Caco-2 (cell line): ENCODE data around the gene KCNT2. TPM values are rescaled to one million over a fixed set of nuclear protein-coding genes. Genes with fewer than 3 reads are reported as not detected.
"Not testable (repeated sequence)": the region's sequence is repeated elsewhere in the genome, so short reads cannot be mapped to it uniquely, and the experiment has no call there.

ENCODE experiments used
- BruUV-seq: library from RNA; stranded (reverse); fragments of 400-500 nt; replicated peaks from 2 replicates; lab custom pipeline; 2021; lab: Mats Ljungman, UMichigan
- CTCF ChIA-PET: fragments of 300-600 bp; sonication (Branson Sonifier 250); formaldehyde crosslinking; loops from one replicate; lab custom pipeline; 2022; ENCODE audit warnings: antibody characterized with exemption; lab: Charles Lee
- POLR2A ChIA-PET: fragments of 300-600 bp; sonication (Branson Sonifier 250); formaldehyde crosslinking; loops from one replicate; lab custom pipeline; 2022; ENCODE audit warnings: antibody characterized with exemption; lab: Charles Lee
- DNase-seq, 2 experiments: peaks; one replicate each; pipeline versions ENCODE4 v3.0.0 to v3.0.0-alpha.2; 2020 to 2022
- H3K27me3 ChIP-seq: replicated peaks from 2 replicates; pipeline ENCODE4 v1.6.0; 2011; ENCODE audit warnings: low read length; ENCODE audit not compliant: control insufficient read depth, insufficient read depth
- H3K36me3 ChIP-seq: 2 replicates; pipeline ENCODE4 v1.5.1; 2011; ENCODE audit warnings: low read length; ENCODE audit not compliant: control insufficient read depth, insufficient read depth
- H3K4me1 ChIP-seq: fragments of 250-450 bp; sonication (Bioruptor Pico); 2 replicates; pipeline ENCODE4 v1.5.1; 2020; ENCODE audit warnings: mild to moderate bottlenecking
- H3K4me3 ChIP-seq: 2 replicates; pipeline ENCODE4 v1.5.1; 2011; ENCODE audit warnings: low read depth, mild to moderate bottlenecking, control low read depth, low read length
- H3K9me3 ChIP-seq: fragments of 250-450 bp; sonication (Bioruptor Pico); 2 replicates; pipeline ENCODE4 v1.5.1; 2020; ENCODE audit warnings: mild to moderate bottlenecking, moderate library complexity
- H3K27ac Mint-ChIP-seq: one replicate; pipeline ENCODE4 v1.8.0; 2022; ENCODE audit warnings: mixed read lengths; ENCODE audit not compliant: unreplicated experiment
- H3K27me3 Mint-ChIP-seq: one replicate; pipeline ENCODE4 v1.8.0; 2022; ENCODE audit warnings: mixed read lengths; ENCODE audit not compliant: insufficient read depth, unreplicated experiment
- H3K36me3 Mint-ChIP-seq: one replicate; pipeline ENCODE4 v1.8.0; 2022; ENCODE audit warnings: mild to moderate bottlenecking, mixed read lengths; ENCODE audit not compliant: insufficient read depth, unreplicated experiment
- H3K4me1 Mint-ChIP-seq: one replicate; pipeline ENCODE4 v1.8.0; 2022; ENCODE audit warnings: low read depth, mixed read lengths; ENCODE audit not compliant: unreplicated experiment
- H3K4me3 Mint-ChIP-seq: one replicate; pipeline ENCODE4 v1.8.0; 2022; ENCODE audit warnings: mild to moderate bottlenecking, moderate library complexity, mixed read lengths; ENCODE audit not compliant: unreplicated experiment
- H3K9me3 Mint-ChIP-seq: one replicate; pipeline ENCODE4 v1.8.0; 2022; ENCODE audit warnings: mixed read lengths; ENCODE audit not compliant: unreplicated experiment
- intact Hi-C: fragments of 100-400 bp; cut with micrococcal nuclease; formaldehyde crosslinking; loops from one replicate; pipeline ENCODE4 v1.10.0; 2022; ENCODE audit not compliant: unreplicated experiment
- total RNA-seq: library from RNA; stranded (reverse); gene quantifications from 2 replicates; pipeline ENCODE4 v1.2.3, GENCODE V29; 2022
- TF ChIP-seq, protein P1 (sequence below), 2 experiments: fragments of 200-600 bp in 1 of 2; IDR thresholded peaks; 1 replicate in 1 of 2; 2 replicates in 1 of 2; pipeline versions ENCODE4 v1.5.1 to v1.8.0; 2011 to 2022; ENCODE audit warnings: antibody characterized with exemption in 1 of 2, control low read depth in 1 of 2, inconsistent platforms in 1 of 2, low read depth in 1 of 2, low read length in 1 of 2, mild to moderate bottlenecking in 1 of 2, moderate library complexity in 1 of 2; ENCODE audit not compliant: insufficient read depth in 1 of 2, severe bottlenecking in 1 of 2, unreplicated experiment in 1 of 2

KCNT2 gene
- total RNA-seq, 1 experiment from 2014 or later: not detected

DNA sequence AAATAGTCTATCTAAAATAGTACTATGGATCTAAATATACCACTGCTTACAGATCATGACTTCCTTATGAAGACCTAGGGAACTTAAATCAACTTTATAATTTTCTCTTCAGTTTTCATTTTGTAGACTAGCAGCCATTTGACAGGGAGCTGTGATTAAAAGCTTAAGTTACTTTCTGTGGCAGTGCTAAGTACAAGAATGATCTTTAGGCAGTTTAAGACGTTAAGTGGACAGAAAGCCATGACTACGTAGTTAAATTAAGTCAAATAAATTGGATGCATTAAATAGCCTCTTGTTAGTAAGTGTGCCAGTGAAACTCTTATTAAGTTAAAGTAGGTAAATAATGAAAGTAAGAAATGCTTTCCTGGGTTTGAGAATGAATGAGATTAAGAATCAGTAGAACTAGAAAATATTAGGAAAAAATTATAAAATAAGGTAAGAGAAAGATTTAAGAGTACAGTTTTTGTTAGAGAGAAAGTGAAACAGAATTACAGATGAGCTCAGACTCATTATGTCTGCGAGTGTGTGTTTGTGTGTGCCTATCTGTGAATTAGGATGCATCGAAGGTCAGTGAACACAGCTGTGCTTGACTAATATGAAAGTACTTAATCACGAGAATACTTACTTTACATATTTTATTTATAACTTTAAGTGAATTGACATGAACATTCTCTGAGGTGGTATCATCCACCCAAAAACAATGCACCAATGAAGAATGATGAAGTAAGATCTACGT lies 336.9 kb downstream of the KCNT2 start:
- ChIA-PET POLR2A (no interaction called here), CTCF (no interaction called here)
- H3K4me1 ChIP-seq: no peaks in the 10 kb centered on the region
- intact Hi-C loops: no loop called here
- Mint-ChIP-seq H3K36me3 (no peaks in the 10 kb centered on the region), H3K4me3 (no peak overlapping the region), H3K27me3 (no peaks in the 10 kb centered on the region), H3K4me1 (no peaks in the 10 kb centered on the region), H3K27ac (no peak overlapping the region), H3K9me3 (no peaks in the 10 kb centered on the region)
- H3K4me3 ChIP-seq: no peak overlapping the region
- no peaks in the 10 kb centered on the region for H3K36me3 ChIP-seq
- TF ChIP-seq, protein P1, sequence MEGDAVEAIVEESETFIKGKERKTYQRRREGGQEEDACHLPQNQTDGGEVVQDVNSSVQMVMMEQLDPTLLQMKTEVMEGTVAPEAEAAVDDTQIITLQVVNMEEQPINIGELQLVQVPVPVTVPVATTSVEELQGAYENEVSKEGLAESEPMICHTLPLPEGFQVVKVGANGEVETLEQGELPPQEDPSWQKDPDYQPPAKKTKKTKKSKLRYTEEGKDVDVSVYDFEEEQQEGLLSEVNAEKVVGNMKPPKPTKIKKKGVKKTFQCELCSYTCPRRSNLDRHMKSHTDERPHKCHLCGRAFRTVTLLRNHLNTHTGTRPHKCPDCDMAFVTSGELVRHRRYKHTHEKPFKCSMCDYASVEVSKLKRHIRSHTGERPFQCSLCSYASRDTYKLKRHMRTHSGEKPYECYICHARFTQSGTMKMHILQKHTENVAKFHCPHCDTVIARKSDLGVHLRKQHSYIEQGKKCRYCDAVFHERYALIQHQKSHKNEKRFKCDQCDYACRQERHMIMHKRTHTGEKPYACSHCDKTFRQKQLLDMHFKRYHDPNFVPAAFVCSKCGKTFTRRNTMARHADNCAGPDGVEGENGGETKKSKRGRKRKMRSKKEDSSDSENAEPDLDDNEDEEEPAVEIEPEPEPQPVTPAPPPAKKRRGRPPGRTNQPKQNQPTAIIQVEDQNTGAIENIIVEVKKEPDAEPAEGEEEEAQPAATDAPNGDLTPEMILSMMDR (IDR thresholded peaks at IDR 0.05; ENCODE audit: insufficient read depth in 1 of 2, low read depth in 1 of 2, low read length in 1 of 2, severe bottlenecking in 1 of 2, unreplicated experiment in 1 of 2): no peak
- H3K27me3 ChIP-seq: no peaks in the 10 kb centered on the region
- no peak for DNase-seq
- no TSS peak for BruUV-seq
- no peaks in the 10 kb centered on the region for H3K9me3 ChIP-seq

DNA sequence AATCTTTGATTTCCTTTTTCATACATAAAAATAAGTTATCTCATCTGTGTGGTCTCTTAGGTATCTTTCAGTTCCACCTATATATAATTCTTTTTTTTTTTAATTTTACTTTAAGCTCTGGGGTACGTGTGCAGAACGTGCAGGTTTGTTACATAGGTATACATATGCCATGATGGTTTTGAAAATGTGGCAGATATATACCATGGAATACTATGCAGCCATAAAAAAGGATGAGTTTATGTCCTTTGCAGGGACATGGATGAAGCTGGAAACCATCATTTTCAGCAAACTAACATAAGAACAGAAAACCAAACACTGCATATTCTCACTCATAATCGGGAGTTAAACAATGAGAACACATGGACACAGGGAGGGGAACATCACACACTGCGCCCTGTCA lies 345.2 kb downstream of the KCNT2 start:
- H3K9me3 Mint-ChIP-seq, H3K27me3 Mint-ChIP-seq, H3K9me3 ChIP-seq, H3K4me1 ChIP-seq, H3K36me3 Mint-ChIP-seq, H3K4me1 Mint-ChIP-seq, DNase-seq, H3K36me3 ChIP-seq, BruUV-seq, H3K4me3 ChIP-seq, H3K27ac Mint-ChIP-seq, intact Hi-C loops, POLR2A ChIA-PET, H3K27me3 ChIP-seq, H3K4me3 Mint-ChIP-seq, CTCF ChIA-PET: not testable (repeated sequence)

DNA sequence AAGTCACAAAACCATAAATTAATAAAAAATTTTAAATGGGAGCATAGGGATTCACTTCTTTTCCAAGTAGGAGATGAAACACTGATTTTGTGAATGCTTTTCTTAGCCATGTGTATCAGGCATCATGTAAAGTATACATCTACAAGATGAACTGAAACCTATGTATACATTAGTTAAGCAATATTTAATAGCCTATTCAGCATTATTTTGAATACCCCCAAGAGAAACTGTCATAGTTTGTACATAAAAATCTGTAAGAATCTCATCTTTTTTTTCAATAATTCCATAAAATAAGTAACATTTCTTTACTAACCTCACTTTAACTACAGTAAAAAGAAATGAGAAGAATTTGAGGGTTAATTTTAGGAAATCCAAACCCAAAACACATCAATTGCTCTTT lies 348.0 kb downstream of the KCNT2 start:
- no peak overlapping the region for H3K4me3 ChIP-seq
- no peaks in the 10 kb centered on the region for H3K9me3 ChIP-seq
- intact Hi-C loops: no loop called here
- H3K27me3 ChIP-seq: no peaks in the 10 kb centered on the region
- Mint-ChIP-seq H3K27me3 (no peaks in the 10 kb centered on the region), H3K9me3 (no peaks in the 10 kb centered on the region), H3K4me1 (no peaks in the 10 kb centered on the region), H3K36me3 (no peaks in the 10 kb centered on the region), H3K4me3 (no peak overlapping the region), H3K27ac (no peak overlapping the region)
- H3K36me3 ChIP-seq: no peaks in the 10 kb centered on the region
- POLR2A ChIA-PET: no interaction called here
- TF ChIP-seq, protein P1 (IDR thresholded peaks at IDR 0.05; ENCODE audit: insufficient read depth in 1 of 2, low read depth in 1 of 2, low read length in 1 of 2, severe bottlenecking in 1 of 2, unreplicated experiment in 1 of 2): no peak
- CTCF ChIA-PET: no interaction called here
- no peak for DNase-seq
- H3K4me1 ChIP-seq: no peaks in the 10 kb centered on the region
- BruUV-seq: no TSS peak
